ENCODE data around the gene VTI1B.

- TF ChIP-seq, protein P1, sequence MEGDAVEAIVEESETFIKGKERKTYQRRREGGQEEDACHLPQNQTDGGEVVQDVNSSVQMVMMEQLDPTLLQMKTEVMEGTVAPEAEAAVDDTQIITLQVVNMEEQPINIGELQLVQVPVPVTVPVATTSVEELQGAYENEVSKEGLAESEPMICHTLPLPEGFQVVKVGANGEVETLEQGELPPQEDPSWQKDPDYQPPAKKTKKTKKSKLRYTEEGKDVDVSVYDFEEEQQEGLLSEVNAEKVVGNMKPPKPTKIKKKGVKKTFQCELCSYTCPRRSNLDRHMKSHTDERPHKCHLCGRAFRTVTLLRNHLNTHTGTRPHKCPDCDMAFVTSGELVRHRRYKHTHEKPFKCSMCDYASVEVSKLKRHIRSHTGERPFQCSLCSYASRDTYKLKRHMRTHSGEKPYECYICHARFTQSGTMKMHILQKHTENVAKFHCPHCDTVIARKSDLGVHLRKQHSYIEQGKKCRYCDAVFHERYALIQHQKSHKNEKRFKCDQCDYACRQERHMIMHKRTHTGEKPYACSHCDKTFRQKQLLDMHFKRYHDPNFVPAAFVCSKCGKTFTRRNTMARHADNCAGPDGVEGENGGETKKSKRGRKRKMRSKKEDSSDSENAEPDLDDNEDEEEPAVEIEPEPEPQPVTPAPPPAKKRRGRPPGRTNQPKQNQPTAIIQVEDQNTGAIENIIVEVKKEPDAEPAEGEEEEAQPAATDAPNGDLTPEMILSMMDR (IDR thresholded peaks at IDR 0.05), result no peak
- TF ChIP-seq POLR2A (IDR thresholded peaks at IDR 0.05) (no peak), POLR2AphosphoS5 (IDR thresholded peaks at IDR 0.05) (no peak), EP300 (IDR thresholded peaks at IDR 0.05) (no peak)
Measured at GRCh38 chr14:67718265-67718664, 43.8 kb upstream of the VTI1B start.

All from stomach (tissue), 4 donors.